ENCODE results near the gene VPS51. TPM values are rescaled to one million over a fixed set of nuclear protein-coding genes. Genes with fewer than 3 reads are reported as not detected.

VPS51 gene
- total and polyA plus RNA-seq, 2 of the 13 experiments (the other 11 are each of a cell fraction or from before 2014, with no cell fraction given), result 76.3 to 90.6 TPM

- TF ChIP-seq ELK4 (CRISPR knock-in tag; IDR thresholded peaks at IDR 0.05; ENCODE audit: borderline replicate concordance) (no peak; the same call in 1 of the 2 replicates), NR2F6 (IDR thresholded peaks at IDR 0.05) (peak; percentile 59), NR2F6 (CRISPR knock-in tag; IDR thresholded peaks at IDR 0.05) (peak; percentile 77), ZNF678 (CRISPR knock-in tag; IDR thresholded peaks at IDR 0.05) (no peak; the same call in 1 of the 2 replicates), ZMAT3 (CRISPR knock-in tag; conservative IDR thresholded peaks at IDR 0.05) (peak; percentile 75), GTF2F1 (IDR thresholded peaks at IDR 0.05; ENCODE audit: low read length) (peak; percentile 77; the same call in 1 of the 2 replicates), FOXA1 (IDR thresholded peaks at IDR 0.05) (no peak), FOXA1 (CRISPR knock-in tag; IDR thresholded peaks at IDR 0.05) (peak; percentile 67), ZNF296 (CRISPR knock-in tag; conservative IDR thresholded peaks at IDR 0.05) (no peak), ZNF7 (CRISPR knock-in tag; IDR thresholded peaks at IDR 0.05) (no peak), ZNF382 (CRISPR knock-in tag; IDR thresholded peaks at IDR 0.05; ENCODE audit: borderline replicate concordance) (no peak), U2AF2 (IDR thresholded peaks at IDR 0.05; ENCODE audit: low read depth, low read length) (0 out of 2 replicates have a peak, but pooled peaks have one; percentile 69), MXD3 (CRISPR knock-in tag; IDR thresholded peaks at IDR 0.05) (no peak), REPIN1 (CRISPR knock-in tag; IDR thresholded peaks at IDR 0.05; ENCODE audit: borderline replicate concordance, low read depth) (peak; percentile 83; the same call in 1 of the 2 replicates), ZNF460 (CRISPR knock-in tag; IDR thresholded peaks at IDR 0.05; ENCODE audit: borderline replicate concordance) (peak; percentile 55; the same call in 1 of the 2 replicates), KDM6A (CRISPR knock-in tag; IDR thresholded peaks at IDR 0.05; ENCODE audit: low read depth) (no peak), NFAT5 (CRISPR knock-in tag; IDR thresholded peaks at IDR 0.05) (no peak), ZNF788 (CRISPR knock-in tag; IDR thresholded peaks at IDR 0.05; ENCODE audit: borderline replicate concordance) (peak; percentile 97), NFRKB (IDR thresholded peaks at IDR 0.05) (peak; percentile 59; the same call in 1 of the 2 replicates), ZNF605 (CRISPR knock-in tag; IDR thresholded peaks at IDR 0.05) (peak; percentile 86; the same call in 1 of the 2 replicates), CHD4 (IDR thresholded peaks at IDR 0.05; ENCODE audit: borderline replicate concordance, low read length) (no peak), ZNF30 (CRISPR knock-in tag; IDR thresholded peaks at IDR 0.05) (no peak), ZNF782 (CRISPR knock-in tag; IDR thresholded peaks at IDR 0.05; ENCODE audit: borderline replicate concordance) (no peak; the same call in 1 of the 2 replicates), TOPORS (CRISPR knock-in tag; IDR thresholded peaks at IDR 0.05) (no peak), ZNF616 (CRISPR knock-in tag; IDR thresholded peaks at IDR 0.05; ENCODE audit: low read depth) (peak; percentile 85)
Observed at GRCh38 chr11:65095974-65096806, at the start of gene VPS51 (continued).
